HepG2 (cell line): ENCODE results near the gene DNAJA1. TPM values are rescaled to one million over a fixed set of nuclear protein-coding genes. Genes with fewer than 3 reads are reported as not detected.

Source experiments
- HOXA3 ChIP-seq: sonication (generic); formaldehyde crosslinking; IDR thresholded peaks from 2 replicates; pipeline ENCODE4 v1.5.0; 2020; ENCODE audit warnings: missing genetic modification reagents
- SMC3 ChIP-seq: IDR thresholded peaks from 2 replicates; pipeline ENCODE4 v1.6.1; 2011; ENCODE audit warnings: low read length, improper control_type of control experiment
- SOX5 ChIP-seq: IDR thresholded peaks from 2 replicates; pipeline ENCODE4 v1.6.1; 2016; ENCODE audit warnings: borderline replicate concordance
- SP140L ChIP-seq: sonication (generic); formaldehyde crosslinking; IDR thresholded peaks from 2 replicates; pipeline ENCODE4 v1.4.0; 2020; ENCODE audit warnings: missing genetic modification reagents, borderline replicate concordance
- SYNCRIP ChIP-seq: fragments of 200-400 bp; formaldehyde crosslinking; IDR thresholded peaks from 2 replicates; pipeline ENCODE4 v1.6.1; 2018; ENCODE audit warnings: mild to moderate bottlenecking, low read depth, low read length; ENCODE audit not compliant: insufficient read depth
- TFDP1 ChIP-seq: IDR thresholded peaks from 2 replicates; pipeline ENCODE4 v1.6.1; 2016; ENCODE audit warnings: missing compliant biosample characterization, missing genetic modification reagents, borderline replicate concordance
- TFE3 ChIP-seq: IDR thresholded peaks from 2 replicates; pipeline ENCODE4 v1.6.1; 2016
- THYN1 ChIP-seq: sonication (generic); formaldehyde crosslinking; IDR thresholded peaks from 2 replicates; pipeline ENCODE4 v1.8.1; 2023; ENCODE audit warnings: low read depth, mild to moderate bottlenecking, moderate library complexity, missing genetic modification reagents, borderline replicate concordance
- ZBTB44 ChIP-seq: sonication (generic); formaldehyde crosslinking; IDR thresholded peaks from 2 replicates; pipeline ENCODE4 v1.4.0; 2020; ENCODE audit warnings: missing genetic modification reagents
- ZC3H4 ChIP-seq: sonication (generic); formaldehyde crosslinking; IDR thresholded peaks from 2 replicates; pipeline ENCODE4 v1.4.0; 2020; ENCODE audit warnings: missing genetic modification reagents, borderline replicate concordance
- ZFP36L2 ChIP-seq: sonication (generic); formaldehyde crosslinking; IDR thresholded peaks from 2 replicates; pipeline ENCODE4 v1.4.0; 2020; ENCODE audit warnings: missing genetic modification reagents
- ZIK1 ChIP-seq: sonication (generic); formaldehyde crosslinking; IDR thresholded peaks from 2 replicates; pipeline ENCODE4 v1.5.0; 2020; ENCODE audit warnings: mild to moderate bottlenecking, low read depth, missing genetic modification reagents, borderline replicate concordance
- ZNF331 ChIP-seq: sonication (generic); formaldehyde crosslinking; IDR thresholded peaks from 2 replicates; pipeline ENCODE4 v1.4.0; 2020; ENCODE audit warnings: missing genetic modification reagents
- ZNF414 ChIP-seq: sonication (generic); formaldehyde crosslinking; IDR thresholded peaks from 2 replicates; pipeline ENCODE4 v1.5.0; 2020; ENCODE audit warnings: missing genetic modification reagents
- ZNF577 ChIP-seq: sonication (generic); formaldehyde crosslinking; IDR thresholded peaks from 2 replicates; pipeline ENCODE4 v1.4.0; 2020; ENCODE audit warnings: mild to moderate bottlenecking, low read depth, missing genetic modification reagents, borderline replicate concordance
- ZNF891 ChIP-seq: sonication (generic); formaldehyde crosslinking; IDR thresholded peaks from 2 replicates; pipeline ENCODE4 v1.5.0; 2020; ENCODE audit warnings: mild to moderate bottlenecking, missing genetic modification reagents
- polyA plus RNA-seq, 8 experiments: library from polyadenylated mRNA; depleted of rRNA in 3 of 8; stranded (reverse) in 7 of 8; unstranded in 1 of 8; fragments of >200 nt; fragmentation: Illumina TruSeq in 4 of 8; extraction: Trizol in 4 of 8; gene quantifications; 2 replicates each; pipeline versions ENCODE4 v1.2.1 to v1.2.3, GENCODE V29; 2011 to 2016; ENCODE audit warnings: low read depth in 4 of 8, missing spikeins in 1 of 8, mixed read lengths in 1 of 8; ENCODE audit not compliant: insufficient read depth in 1 of 8
- total RNA-seq, 5 experiments: library from RNA; depleted of rRNA; stranded (reverse); fragments of >200 nt; fragmentation: Illumina TruSeq; extraction: Trizol; gene quantifications; 2 replicates each; pipeline ENCODE4 v1.2.3, GENCODE V29; 2016; ENCODE audit warnings: low read depth in 1 of 5

DNAJA1 gene
- total and polyA plus RNA-seq, 2 of the 13 experiments (the other 11 are each of a cell fraction or from before 2014, with no cell fraction given) = 95.9 to 306 TPM

GRCh38 chr9:33025572-33026342 is 684 bp downstream of the DNAJA1 start (continued):
- no peak for TF ChIP-seq ZBTB44
- no peak for TF ChIP-seq THYN1 (CRISPR knock-in tag)
- TF ChIP-seq HOXA3 (CRISPR knock-in tag) = no peak
- no peak for TF ChIP-seq ZNF331
- no peak for TF ChIP-seq TFE3 (CRISPR knock-in tag)
- no peak for TF ChIP-seq ZFP36L2 (CRISPR knock-in tag)
- no peak for TF ChIP-seq SOX5 (CRISPR knock-in tag)
- TF ChIP-seq SP140L = no peak
- no peak for TF ChIP-seq ZC3H4
- no peak for TF ChIP-seq SYNCRIP
- no peak for TF ChIP-seq ZIK1
- no peak for TF ChIP-seq TFDP1 (CRISPR knock-in tag)
- TF ChIP-seq ZNF891 = no peak
- no peak; the same call in 1 of the 2 replicates for TF ChIP-seq ZNF414 (CRISPR knock-in tag)
- TF ChIP-seq SMC3 = no peak
- no peak for TF ChIP-seq ZNF577 (CRISPR knock-in tag)
